HG03439 (cell line): ENCODE results near the gene LDAH.
"Not testable (repeated sequence)": the region's sequence is repeated elsewhere in the genome, so short reads cannot be mapped to it uniquely, and the experiment has no call there.

Source experiments
- ATAC-seq: cut with Tn5 transposase; IDR thresholded peaks from one replicate; pipeline ENCODE4 v1.9.1; 2021; ENCODE audit warnings: mild to moderate bottlenecking, moderate library complexity; ENCODE audit not compliant: unreplicated experiment

Gene LDAH

DNA sequence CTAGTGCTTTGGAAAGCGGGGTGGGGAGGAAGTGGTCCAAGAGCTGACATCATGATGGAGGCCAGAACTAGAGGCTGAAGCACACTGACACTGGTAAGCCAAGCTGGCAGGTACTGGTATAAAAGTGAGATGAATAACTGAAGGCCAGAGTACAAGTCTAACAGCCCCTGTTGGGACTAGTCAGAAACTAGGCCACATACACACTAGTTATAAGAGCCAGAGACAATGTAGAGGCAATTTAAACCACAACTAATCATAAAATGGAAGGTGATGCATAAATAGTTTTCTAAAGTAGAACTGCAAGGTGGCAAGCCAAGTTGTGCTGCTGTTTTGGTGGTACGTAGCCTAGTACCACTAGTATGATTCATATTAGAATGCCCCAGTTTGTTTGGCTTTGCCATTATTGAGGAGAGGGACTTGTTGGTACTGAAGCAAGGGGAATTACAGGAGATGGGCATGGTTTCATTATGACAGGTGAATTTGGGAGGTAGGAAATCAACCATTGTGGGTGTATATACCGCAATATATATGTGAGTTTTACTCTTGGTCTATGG lies 98.3 kb downstream of the LDAH start:
- ATAC-seq: no peak

- ATAC-seq: no peak
Measured at GRCh38 chr2:20723543-20723942, 99.4 kb downstream of the LDAH start.

DNA sequence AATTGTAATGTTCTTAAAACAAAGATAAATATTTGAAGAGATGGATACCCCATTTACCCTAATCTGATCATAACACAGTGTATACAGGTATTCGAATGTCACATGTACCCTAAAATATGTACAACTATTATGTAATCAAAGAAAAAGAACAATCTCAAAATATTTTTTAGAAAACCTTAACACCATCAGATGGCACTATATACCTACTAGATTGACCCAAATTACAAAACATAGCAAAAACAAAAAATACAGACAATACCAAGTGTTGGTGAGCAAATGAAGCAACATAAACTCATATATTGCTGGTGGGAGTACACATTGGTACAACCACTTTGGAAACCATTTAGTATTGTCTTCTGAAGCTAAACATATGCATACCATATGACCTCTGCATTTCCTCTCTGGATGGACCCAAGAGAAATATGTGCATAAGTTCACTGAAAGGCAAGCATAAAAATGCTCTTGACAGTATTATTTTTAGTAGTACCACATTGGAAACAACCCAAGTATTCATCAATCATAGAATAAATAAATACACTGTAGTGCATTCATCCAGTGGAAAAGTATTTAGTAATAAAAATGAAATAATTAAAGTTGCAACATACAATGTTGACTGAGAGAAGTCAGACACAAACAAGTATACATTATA lies 100.2 kb downstream of the LDAH start:
- no peak for ATAC-seq

- no peak for ATAC-seq
Measured at GRCh38 chr2:20717641-20718040, 105.3 kb downstream of the LDAH start.

- ATAC-seq: not testable (repeated sequence)
Measured at GRCh38 chr2:20716164-20716563, 106.7 kb downstream of the LDAH start.

GRCh38 chr2:20714412-20714811 lies 108.5 kb downstream of the LDAH start:
- ATAC-seq: not testable (repeated sequence)

DNA sequence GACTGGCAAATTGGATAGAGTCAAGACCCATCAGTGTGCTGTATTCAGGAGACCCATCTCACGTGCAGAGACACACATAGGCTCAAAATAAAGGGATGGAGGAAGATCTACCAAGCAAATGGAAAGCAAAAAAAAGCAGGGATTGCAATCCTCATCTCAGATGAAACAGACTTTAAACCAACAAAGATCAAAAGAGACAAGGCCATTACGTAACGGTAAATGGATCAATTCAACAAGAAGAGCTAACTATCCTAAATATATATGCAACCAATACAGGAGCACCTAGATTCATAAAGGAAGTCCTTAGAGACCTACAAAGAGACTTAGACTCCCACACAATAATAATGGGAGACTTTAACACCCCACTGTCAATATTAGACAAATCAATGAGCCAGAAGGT lies 109.3 kb downstream of the LDAH start:
- ATAC-seq: not testable (repeated sequence)

DNA sequence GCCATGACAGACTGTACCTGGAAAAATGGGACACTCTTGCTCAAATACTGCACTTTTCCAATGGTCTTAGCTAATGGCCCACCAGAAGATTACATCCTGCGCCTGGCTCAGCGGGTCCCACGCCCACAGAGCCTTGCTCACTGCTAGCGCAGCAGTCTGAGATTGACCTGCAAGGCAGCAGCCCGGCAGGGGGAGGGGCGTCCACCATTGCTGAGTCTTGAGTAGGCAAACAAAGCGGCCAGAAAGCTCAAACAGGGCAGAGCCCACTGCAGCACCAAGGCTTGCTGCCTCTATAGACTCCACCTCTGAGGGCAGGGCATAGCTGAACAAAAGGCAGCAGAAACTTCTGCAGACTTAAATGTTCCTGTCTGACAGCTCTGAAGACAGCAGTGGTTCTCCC lies 111.3 kb downstream of the LDAH start:
- ATAC-seq: not testable (repeated sequence)

DNA sequence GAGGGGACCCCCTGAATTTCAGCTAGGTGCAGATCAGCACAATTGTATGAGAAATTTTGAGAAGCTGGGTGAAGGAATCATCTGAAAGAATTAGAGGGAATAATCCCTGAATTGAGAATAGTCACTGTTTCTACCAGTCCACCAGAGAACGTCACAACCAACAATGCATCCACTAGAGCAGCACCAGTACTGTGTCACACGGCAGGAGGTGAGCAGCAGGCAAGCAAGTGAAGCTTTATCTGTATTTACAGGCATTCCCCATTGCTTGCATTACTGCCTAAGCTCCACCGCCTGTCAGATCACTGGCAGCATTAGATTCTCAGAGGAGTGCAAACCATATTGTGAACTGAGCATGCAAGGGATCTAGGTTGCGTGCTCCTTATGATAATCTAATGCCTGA lies 115.3 kb downstream of the LDAH start:
- ATAC-seq: no peak

DNA sequence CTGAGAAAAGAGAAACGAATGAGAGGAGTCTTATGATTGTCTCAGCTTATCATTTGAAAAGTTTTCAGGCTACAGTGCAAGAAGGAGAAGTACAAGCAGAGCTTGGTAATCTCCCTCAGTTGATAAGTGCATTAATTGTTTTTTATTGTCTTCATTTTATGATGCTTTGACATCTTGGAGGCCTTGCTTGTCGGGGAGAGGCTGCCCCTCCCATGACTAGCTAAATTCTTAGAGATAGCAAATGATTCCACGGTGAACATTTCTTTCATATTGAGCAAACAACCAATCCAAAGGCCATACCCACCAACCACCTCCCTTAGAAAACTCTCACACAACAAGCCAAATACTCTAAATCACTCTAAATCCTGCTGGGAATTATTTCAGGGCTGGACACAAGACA lies 116.1 kb downstream of the LDAH start:
- ATAC-seq: no peak

DNA sequence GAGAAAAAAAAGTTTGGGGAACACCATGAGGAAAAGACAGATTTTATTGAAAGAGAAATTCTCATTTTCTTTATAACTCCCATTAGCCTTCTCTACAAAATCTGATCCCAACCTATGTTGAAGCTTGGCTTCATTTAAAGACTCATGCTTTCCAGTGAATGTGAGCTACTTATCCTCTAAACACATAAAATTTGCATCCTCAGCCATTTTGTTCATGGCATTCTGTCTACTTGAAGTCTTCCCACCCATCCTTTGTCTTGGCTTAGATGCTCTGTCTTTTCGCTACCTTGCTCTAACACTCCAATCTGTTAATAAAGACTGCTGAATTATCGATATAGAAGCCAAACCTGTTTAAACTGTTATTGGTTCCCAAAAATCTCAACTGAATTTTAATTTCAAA lies 116.7 kb downstream of the LDAH start:
- no peak for ATAC-seq

- ATAC-seq: no peak
Measured at GRCh38 chr2:20704886-20705285, 118.0 kb downstream of the LDAH start.

GRCh38 chr2:20702563-20702962 lies 120.3 kb downstream of the LDAH start:
- ATAC-seq: no peak

DNA sequence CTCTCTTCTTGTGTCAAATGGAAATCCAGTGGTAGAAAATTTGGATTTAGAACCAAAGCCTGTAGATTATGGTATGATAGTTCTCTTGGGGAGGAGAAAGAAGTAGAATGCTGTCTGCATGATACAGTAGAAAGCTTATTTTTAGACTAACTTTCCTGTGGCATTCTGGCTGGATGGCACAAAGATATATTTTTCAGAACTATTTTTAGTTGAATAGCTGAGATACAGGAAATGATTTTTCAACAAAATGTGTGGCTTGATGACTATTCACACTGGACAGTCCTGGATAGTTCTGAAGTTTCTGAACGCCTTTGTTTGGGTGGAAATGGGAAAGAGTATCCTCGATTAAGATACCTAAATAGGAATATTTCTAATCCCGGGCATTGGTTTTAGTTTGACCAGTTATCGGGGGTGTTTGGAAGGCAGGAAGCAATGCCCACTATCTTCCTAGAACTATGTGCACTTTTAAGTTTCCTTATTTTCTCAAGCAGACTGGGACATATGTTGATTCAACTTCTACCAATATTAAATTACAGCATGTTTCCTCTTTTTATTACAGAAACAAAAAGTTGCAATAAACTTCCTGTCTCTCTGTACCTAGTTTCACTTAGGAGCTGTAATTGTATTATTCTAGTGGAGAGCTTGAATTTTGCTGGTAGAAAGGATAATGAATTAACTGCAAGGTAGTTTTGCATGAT lies 123.8 kb downstream of the LDAH start:
- ATAC-seq: no peak

GRCh38 chr2:20697322-20697934 lies 125.5 kb downstream of the LDAH start:
- ATAC-seq: no peak

DNA sequence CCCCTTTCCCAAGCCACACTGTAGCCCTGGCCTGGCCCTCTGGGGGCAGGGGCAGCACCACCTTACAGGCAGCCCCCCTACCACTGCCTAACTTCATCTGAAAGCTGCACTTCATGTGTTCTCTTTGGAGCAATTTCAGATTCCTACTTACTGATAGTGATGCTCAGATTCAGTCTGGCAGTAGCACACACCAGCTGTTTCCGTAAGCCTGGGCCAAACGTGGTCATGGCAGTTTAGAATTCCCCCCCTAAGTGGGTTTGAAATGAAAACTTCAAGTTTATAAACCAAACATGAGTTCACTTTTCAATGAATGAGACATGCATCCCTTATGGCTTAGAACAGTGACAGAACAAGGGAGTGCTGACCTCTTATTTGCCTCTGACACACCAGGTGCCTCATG lies 126.5 kb downstream of the LDAH start:
- ATAC-seq: no peak

DNA sequence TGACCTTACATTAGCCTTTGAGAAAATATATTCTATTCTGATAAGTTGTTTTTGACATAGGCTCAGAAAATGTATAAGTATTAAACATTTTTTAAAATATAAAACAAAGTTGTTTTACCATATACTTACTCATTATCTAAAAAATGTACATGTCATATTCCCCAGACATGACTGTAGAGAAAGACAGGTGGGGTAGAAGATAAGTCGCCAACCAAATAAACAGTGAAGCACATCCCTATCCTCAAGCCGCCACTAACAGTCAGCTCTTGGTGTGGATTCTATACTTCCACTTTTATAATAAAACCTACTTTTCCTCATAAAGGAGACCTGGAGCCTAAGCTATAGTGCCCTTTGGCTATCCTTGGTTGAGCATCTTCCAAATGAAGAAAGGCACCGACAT lies 129.6 kb downstream of the LDAH start:
- ATAC-seq: no peak

DNA sequence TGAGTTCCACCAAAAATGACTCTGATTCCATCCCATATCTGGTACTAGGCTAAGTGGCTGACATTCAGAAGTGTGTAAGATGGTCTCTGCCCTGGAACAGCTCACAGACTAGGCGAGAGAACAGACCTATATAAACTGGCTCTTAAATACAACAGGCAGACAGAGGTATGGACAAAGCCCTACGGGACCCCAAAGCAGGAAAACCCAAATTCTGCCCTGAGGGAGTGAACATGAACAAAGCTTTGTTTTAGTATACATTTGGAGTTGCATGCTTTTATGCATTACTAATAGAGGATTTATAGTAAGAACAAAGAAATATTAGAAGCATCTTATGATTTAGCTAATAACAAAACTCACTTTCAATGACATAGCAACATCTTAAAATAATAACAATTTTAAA lies 130.8 kb downstream of the LDAH start:
- ATAC-seq: no peak

GRCh38 chr2:20691076-20691734 lies 131.7 kb downstream of the LDAH start:
- ATAC-seq: no peak

DNA sequence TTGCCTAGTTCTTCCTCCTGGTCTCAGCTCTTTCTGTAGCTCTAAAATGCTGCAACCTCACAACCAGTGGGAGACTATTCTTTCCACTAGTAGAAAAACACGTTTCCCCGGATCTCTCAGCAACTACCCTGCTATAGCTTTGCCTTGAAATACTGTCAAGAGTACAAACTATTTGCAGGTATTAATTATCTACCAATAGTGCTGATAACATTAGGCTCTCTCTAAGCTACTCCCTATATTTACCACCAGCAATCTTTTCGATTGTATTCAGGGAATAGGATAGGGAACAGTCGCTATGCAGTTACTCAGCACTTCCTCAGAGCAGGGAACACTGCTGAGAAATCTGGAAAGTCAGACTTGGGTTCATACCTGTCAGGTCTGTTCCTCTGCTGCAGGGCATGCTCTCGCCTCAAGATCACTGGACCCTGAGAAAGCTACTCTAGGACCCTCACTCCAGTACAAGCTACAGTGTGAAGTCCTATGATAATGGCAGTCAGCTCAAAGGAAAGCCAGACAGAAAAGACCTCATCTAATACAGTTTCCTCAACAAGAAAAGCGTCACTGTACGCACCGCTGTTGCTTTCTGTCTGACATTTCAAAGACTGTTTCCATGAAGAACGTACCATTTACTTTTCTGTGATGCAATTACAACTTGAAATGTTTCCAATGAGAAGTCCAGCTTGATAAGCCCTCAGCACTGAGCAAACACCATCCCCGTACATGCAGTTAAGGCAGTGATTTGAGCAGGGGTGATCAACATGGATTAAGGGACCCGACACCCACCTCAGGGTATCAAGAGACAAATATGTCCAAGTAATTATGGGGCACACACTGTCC lies 133.3 kb downstream of the LDAH start:
- ATAC-seq: no peak
